NCI-H1417 (cell line): ENCODE results near the gene TRPV2.
A peak's percentile ranks its signal among the peaks of the same experiment; 100 is the strongest.

Experiments
- DNase-seq, 3 experiments: peaks; one replicate each; lab custom pipeline; 2025; lab: John Stamatoyannopoulos, UW

TRPV2 gene

DNA sequence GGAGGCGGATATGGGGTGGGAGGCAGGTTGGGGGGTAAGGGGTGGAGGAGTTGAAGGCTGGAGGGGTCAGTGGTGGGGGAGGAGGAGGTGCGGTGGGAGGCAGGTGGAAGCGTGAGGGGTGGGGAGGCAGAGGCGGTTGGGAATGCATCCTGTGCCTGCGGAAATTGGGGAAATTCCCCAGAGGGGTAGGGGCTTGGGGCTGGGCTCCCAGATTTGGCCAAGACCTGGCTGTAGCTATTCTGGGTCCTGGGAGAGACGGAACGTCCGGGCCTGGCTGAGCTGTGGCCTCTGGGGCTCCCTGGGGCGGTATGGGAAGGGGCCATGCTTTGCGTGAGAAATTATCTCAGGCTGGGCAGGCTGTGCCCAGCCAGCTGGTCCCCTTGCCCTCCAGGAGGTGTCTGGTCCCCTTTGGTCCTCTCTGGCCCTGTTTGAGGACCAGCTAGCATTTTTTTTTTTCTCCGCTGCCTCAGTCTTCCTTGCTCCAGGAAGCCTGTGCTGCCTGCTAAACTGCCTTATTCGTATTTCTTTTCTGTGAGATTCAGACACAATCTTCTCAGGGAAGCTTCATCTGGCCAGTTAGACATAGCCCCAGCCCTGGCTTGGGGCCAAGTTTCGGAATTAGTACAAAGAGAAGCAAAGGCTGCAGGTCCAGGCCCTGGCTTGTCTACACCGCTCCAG, 7.3 kb upstream of the TRPV2 start:
- DNase-seq, result peak; percentile 5 to 62 (median 29)

GRCh38 chr17:16417399-16417798, 2.0 kb downstream of the TRPV2 start:
- no peak for DNase-seq

DNA sequence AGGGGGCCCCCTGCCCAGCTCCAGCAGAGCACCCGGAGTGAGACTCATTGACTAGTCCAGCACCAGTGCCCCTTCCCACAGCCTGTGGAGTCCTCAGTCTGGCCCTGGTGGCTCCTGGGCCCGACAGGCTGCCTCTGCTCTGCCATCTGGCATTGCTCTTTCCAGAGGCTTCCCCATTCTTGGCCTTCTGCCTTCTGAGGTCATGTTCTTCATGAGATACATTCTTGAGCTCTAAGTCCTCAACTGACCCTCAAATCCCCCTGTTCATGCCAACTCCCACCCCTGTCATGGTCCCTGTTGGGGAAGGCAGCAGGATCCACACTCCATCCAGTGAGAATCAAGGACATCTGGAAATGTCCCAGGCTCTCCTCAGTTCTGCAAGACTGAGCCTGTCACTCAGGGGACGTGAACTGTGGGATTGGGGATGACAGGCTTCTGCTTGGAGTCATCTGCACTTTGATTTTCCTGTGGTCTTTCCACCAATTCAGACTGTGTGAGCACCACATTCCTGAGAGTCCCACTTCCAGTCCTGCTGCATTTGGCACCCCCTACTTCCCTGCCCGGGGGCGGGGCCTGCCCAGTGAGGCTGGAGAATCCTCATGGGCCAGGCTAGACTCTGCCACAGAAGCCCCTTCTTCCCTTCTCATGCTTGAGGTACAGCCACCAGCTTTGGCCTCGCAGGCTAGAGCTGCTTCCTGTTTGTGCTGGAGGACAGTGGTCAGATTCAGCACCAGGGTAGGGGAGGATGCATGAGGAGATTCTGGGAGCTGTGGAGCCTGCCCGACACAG, 2.7 kb downstream of the TRPV2 start:
- DNase-seq, result no peak

DNA sequence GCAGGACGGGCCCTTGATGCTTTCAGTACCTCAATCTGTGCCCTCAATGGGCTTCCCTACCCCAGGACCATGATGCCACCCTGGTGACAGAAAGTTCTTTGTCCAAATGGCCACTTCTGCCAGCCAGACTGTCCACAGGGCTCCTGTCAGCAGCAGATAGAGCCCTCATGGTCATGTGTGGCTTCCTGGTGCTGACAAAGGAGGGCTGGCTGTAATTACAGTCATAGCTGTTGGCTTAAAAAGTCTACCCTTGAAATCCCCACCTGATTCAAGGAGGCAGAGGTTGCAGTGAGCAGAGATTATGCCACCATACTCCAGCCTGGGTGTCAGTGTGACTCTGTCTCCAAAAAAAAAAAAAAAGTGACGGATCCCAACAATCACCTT, 3.3 kb downstream of the TRPV2 start:
- no peak for DNase-seq

GRCh38 chr17:16419074-16419928, 3.9 kb downstream of the TRPV2 start:
- peak in 2 of 3 experiments; percentile 14 to 95 for DNase-seq

DNA sequence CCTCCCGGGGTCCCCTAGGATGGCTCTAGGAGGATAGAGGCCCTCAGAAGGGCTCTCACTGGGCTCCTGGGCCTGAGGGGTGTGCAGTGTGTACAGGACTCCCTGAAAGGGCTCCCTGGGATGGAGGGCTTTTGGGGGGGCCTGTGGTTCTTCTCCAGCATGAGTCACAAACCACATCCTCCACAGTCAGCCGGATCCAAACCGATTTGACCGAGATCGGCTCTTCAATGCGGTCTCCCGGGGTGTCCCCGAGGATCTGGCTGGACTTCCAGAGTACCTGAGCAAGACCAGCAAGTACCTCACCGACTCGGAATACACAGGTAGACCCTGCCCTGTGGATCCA, 4.5 kb downstream of the TRPV2 start:
- peak in 1 of 3 experiments; percentile 60 for DNase-seq

DNA sequence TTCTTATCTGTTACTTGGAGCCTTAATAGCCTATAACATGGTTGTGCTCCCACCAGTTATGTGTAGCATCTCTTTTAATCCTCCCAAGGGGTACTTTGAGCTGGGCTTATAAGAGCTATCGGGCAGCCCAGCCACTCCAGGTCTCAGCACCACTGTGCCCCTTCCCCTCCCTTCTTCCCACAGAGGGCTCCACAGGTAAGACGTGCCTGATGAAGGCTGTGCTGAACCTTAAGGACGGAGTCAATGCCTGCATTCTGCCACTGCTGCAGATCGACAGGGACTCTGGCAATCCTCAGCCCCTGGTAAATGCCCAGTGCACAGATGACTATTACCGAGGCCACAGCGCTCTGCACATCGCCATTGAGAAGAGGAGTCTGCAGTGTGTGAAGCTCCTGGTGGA, 7.0 kb downstream of the TRPV2 start:
- DNase-seq, result no peak

GRCh38 chr17:16423226-16423872, 8.0 kb downstream of the TRPV2 start:
- DNase-seq, result no peak

DNA sequence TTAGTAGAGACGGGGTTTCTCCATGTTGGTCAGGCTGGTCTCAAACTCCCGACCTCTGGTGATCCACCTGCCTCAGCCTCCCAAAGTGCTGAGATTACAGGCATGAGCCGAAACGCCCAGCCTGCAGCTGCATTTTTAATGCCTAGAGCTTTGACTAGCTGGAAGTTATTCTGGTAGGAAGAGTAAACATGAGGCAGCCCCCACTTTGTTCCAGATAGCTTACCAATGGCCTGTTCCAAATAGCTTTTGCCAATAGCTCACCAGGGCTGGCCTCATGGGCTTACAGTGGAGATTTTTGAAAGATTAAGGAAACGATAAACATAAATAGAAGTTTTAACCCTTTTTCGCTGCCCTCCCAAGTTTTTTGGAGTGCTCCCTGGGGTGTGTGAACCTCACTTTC, 9.8 kb downstream of the TRPV2 start:
- DNase-seq, result no peak

- peak in 2 of 3 experiments; percentile 11 to 34 for DNase-seq
Observed at GRCh38 chr17:16425698-16426659, 10.6 kb downstream of the TRPV2 start.

- DNase-seq, result no peak
Observed at GRCh38 chr17:16427020-16427419, 11.6 kb downstream of the TRPV2 start.

DNA sequence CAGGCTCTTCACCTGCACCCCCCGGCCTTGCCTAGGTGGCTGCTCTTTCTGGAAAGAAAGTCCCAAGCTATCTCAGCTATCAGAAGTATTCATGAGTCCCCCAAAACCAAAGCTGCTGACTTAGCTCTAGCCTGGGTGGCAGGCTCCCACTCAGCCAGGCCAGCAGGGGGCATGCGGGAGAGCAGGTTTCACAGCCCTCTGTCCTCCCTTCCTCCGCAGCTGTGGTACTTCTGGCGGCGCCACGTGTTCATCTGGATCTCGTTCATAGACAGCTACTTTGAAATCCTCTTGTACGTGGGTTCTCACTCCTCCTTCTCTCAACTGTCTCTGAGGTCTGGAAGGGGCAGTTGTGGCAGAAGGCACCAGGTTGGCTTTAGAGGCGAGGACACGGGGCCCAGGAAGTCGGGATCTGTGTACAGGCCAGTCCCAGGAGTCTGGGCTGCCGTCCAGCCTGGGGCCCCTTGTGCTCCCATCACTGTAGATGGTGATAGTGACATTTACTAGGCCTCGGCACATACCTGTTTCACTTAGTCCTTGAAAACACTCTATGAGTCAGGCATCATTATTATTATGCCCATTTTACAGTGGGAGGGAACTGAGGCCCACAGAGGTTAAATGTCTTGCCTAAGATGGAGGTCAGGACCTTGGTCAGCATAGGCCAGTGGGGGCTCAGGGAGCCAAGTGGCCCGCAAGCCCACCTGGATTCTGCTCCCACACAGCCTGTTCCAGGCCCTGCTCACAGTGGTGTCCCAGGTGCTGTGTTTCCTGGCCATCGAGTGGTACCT, 12.9 kb downstream of the TRPV2 start:
- DNase-seq, result peak in 2 of 3 experiments; percentile 2 to 10

DNA sequence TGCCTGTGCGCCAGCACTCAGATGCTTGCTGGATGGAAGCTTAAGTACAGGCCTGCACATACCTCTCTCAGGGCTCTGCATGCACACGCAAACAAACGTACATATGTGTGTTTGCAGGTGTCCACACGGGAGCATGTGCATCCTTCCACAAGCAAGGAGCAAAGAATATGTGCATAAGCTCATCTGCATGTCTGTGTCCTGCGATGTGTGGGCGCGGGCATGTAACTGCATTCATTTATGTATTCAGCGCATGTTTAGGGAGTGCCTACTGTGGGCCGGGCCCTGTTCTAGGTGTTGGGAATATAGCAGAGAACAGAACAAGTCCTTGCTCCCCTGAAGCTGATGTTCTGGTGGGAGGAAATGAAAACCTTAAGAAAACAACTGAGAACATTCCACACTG, 13.7 kb downstream of the TRPV2 start:
- no peak for DNase-seq

DNA sequence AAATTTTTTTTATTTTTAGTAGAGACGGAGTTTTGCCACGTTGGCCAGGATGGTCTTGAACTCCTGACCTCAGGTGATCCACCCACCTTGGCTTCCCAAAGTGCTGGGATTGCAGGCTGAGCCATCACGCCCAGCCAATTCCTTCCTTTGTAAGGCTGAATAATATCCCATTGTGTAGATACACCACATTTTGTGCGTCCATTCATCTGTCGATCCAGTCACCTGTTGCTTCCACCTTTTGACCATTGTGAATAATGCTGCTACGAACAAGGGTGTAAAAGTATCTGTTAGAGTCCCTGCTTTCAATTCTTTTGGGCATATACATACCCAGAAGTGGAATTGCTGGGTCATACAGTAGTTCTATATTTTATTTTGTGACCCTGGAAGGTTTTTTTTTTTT, 15.3 kb downstream of the TRPV2 start:
- DNase-seq, result no peak

GRCh38 chr17:16432017-16432416, 16.6 kb downstream of the TRPV2 start:
- DNase-seq, result no peak

DNA sequence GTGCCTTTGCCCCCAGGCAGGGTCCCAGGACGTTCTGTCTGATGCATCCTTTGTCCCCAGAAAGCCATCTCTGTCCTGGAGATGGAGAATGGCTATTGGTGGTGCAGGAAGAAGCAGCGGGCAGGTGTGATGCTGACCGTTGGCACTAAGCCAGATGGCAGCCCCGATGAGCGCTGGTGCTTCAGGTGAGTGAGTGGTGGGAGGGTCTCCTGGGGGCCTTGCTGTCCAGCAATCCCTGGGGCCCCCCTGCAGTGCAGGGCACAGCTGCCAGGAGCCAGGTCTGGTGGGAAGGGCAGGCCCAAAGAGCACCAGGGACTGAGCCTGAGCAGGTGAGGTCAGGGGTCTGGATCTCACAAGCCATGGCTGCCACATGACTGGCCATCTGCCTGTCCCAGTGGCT, 18.1 kb downstream of the TRPV2 start:
- DNase-seq, result peak in 1 of 3 experiments; percentile 6

DNA sequence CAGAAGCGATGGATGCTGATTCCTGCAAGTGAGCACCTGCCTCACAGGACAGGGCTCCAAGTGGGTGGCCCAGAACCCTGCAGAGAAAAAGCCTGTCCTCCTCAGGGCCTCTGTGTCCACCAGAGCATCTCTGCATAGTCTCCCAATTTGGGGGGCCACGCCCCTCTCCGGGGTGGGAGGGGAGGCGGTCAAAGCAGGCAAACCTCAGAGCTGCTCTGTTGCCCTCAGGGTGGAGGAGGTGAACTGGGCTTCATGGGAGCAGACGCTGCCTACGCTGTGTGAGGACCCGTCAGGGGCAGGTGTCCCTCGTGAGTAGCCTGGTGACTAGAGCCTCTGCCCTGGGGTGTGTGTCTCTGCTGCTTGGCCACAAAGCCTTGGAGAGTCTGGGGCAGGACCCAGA, 19.3 kb downstream of the TRPV2 start:
- DNase-seq, result no peak

DNA sequence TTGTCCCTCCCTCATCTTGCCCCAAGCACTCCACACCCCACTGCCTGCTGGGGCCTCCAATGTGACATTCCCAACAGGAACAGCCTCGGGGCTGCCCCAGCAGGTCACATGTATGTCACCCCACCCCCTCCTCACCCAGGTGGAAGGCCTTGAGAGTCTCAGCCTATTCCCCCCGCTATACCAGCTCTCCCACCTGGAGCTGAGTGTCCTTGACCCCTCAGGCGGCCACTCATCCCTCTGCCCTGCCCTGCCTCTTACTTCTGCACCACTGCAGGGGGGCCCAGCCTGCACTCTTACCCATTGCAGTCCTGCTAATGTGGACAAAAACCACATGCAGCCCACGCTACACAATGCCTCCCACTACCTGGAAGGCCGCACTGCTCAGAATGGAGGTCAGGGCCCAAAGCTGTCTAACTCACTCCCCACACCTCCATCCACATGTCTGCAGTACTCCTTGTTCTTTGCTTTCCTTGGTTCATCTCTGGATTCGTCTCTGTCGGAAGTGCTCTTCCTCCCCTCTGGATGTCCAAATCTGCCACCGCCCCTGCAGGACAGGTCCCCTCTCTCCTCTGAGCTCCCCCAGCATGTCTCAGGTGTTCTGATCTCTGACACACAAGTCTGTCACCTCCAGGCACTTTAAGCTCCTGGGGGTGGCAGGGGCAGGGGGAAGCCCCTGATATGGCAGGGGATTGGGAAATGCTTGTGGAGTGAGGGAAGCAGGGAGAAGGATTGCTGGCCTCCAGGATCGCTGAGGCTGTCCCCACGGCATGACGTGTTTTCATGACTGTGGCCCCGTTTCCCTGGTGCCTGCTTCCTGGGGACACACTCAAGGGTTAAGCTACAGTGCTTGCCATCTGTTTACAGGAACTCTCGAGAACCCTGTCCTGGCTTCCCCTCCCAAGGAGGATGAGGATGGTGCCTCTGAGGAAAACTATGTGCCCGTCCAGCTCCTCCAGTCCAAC, 20.8 kb downstream of the TRPV2 start:
- DNase-seq, result no peak

- no peak for DNase-seq
Observed at GRCh38 chr17:16437083-16437482, 21.7 kb downstream of the TRPV2 start.
